Fibroblast of skin of right quadriceps (primary cell): Measurements from ENCODE around the gene ZNF573.
A peak's percentile ranks its signal among the peaks of the same experiment; 100 is the strongest.
"Not testable (repeated sequence)": the region's sequence is repeated elsewhere in the genome, so short reads cannot be mapped to it uniquely, and the experiment has no call there.

Source experiments
- DNase-seq: peaks from one replicate; pipeline ENCODE4 v3.0.0-alpha.2; 2013

Gene ZNF573

DNA sequence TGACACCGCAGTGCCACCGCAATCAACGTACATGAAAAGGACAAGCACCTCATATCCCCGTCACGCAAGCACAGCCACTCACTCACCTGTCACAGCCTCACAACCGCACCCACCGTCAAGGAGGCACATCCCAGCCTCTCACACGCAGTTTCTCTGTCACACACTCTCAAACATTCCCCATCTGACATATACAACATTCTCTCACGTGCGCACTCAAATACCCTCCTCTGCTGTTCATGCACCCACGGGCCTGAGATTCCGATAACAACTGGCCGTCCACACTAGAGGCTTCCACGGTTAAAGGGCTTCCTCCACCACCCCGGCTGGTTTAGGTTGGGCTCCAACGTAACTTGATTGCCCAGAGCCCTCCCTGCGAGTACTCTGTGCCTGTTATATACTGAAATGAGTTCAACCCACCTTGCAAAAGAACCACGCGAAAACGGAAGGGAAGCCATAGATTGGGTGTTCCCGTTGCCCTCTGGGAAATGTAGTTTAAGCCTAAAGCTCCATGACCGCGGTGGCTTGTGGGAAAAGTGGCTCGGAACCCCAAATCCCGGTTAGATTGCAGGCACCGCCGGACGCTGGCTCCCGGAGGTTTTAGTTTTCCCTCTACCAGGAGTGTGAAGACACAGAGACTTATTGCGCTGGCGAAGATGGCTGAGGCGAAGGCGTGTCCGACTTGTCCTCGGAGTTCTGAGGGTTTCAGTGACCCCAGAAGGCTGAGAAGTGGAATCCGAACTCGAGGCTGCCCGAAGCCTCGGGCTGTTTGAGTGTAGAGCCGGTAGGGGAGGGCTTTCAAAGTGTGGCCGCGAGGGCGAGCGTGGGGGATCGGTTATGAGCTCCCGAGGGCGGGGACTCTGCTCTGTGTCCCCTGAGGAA is at the start of gene ZNF573:
Gene ZNF573, minus strand, starts transcription at position 460 of the 879 bp plus-strand sequence. CDS start 5,857 bp downstream, outside the sequence.
- DNase-seq: peak; percentile 86

DNA sequence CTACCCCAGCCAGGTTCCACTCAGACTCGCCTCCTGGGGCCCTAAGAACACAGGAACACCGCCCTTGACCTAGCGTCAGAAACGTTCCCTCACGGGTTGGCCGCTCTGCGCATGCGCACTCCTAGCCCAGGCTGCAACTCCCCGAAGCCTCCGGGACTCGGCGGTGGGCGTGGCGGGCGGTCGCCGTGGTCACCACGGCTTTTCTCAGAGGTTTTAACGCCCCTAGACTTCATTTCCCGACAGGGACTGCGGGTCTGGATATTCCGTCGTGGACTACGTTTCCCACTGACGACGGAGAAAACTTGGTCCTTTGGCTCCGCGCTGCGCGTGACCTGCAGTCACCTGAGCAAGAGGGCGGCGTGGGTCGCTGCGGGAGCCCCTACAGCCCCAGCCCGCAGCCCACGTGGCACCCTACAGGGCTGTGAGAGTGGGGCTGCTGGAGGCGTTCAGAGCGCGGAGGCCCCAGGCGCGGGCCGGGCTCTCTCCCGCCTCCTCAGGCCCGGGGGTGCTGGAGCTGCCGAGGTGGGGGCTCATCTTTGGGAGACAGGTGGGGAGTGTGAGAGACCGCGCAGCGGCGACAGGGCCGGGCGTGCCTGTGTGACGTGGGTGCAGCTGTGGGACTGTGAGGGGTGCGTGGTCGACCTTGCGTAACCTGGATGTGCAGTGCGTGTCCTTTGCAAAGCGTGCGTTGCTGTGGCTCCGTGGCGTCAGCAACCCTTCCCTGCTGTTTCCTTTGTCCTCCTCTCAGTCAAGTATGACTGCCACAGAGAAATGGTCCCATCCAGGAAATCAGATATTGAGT is 38.0 kb upstream of the ZNF573 start:
- peak; percentile 34 for DNase-seq

DNA sequence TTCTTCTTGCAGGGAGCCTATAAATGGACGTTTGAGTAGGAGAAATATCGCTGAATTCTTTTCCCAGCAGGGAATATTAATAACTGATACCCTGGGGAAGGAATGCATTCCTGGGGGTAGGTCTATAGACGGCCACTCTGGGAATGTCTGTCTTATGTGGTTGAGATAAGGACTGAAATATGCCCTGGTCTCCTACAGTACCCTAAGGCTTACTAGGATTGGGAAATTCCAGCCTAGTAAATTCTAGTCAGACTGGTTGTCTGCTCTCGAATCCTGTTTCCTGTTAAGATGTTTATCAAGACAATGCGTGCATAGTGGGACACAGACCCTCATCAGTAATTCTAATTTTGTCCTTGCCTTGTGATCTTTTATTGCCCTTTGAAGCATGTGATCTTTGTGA is 36.2 kb upstream of the ZNF573 start:
- DNase-seq: not testable (repeated sequence)

DNA sequence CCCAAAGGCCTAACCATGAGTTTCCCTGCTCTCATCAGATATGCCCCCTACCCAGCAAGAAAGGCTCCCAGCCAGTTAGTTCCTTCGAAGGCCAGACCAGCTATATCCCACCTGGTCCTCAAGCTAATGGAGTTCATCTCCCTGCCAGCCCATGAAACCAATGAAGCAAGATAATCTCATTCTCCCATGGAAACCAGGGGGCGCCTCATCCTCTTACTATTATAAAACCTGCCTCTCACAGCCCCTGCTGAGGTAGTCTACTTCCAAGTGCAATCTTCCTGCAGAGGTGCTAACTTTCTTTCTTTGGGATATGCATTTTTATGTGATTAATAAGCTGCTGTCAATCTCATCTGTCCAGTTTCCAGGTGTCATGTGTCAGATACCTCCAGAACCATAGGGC is 34.0 kb upstream of the ZNF573 start:
- DNase-seq: no peak

DNA sequence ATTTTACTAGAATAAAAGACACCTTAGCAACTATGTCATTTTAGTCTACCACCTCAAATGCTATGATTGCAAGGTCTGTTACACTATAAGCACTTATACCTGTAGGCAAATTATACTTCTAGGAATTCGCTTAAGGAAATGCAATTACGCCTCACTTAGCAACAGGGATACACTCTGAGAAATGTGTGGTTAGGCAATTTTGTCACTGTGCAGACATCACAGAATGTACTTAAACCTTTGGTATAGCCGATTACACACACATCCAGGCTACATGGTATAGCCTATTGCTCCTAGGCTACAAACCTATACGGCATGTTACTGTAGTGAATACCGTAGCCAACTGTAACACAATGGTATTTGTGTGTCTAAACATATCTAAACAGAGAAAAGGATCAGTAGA is 30.0 kb upstream of the ZNF573 start:
- no peak for DNase-seq

DNA sequence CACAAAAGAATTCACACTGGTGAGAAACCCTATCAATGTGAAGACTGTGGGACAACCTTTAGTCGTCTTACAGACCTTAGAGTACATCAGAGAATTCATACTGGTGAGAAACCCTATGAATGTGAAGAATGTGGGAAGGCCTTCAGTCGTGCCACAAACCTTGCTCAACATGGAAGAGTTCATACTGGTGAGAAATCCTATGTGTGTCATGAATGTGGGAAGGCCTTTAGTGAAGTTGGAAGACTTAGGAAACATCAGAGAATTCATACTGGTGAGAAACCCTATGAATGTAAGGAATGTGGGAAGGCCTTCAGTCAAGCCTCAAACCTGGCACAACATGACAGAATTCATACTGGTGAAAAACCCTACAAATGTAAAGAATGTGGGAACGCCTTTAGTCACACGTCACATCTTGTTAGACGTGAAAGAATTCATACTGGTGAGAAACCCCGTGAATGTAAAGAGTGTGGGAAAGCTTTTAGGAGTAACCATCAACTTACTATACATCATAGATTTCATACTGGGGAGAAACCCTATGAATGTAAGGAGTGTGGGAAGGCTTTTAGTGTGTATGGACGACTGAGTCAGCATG is 24.0 kb upstream of the ZNF573 start:
- DNase-seq: no peak

DNA sequence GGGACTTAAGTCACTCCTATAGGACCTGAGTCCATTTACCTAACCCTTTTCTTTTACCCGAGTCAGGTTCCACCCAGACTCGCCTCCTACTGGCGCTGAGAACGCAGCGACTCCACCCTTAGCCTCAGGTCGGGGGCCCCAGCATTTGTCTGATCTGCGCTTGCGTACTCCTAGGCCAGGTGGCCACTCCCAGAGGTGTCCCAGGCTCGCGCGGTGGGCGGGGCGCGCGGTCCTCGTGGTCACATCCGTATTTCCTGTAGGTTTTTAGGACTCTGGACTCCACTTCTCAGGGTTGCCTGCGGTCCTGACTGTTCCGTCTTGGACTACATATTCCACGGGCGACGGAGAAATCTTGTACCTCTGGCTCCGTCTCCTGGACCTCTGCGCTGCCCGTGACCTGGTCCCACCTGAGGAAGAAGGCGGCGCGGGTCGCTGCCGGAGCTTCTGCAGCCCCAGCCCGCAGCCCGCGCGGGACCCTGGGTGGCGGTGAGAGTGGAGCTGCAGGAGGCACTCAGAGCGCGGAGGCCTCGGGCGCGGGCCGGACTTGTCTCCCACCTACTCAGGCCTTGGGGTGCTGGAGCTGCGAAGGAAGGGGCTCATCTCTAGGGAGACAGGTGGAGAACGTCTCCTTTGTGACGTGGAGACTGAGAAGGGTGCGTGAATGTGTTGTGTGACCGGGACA is 11.0 kb upstream of the ZNF573 start:
- DNase-seq: no peak

DNA sequence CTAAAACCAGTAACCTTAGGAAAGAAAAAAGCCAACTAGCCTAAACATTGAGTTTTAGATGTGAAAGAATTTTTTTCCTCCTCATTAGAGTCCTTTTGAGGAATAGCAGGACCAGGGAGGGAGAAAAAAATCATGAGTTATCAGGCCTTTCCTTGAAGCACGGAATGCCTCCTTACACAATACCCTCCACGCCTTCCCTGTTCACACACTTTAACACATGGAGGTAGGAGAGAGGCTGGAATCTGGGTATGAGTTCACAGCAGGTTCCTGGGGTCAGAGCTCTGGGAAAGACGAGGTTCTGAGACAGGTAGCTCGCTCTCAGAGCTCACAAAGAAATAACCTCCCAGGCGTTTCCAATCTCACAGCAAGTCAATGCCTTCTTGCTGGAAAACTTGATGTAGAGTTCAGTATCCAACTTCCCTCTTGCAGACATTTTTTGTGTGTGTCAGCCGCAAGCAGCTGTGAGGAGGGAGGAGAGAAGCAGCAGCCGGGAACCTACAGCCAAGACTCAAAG is 716 bp downstream of the ZNF573 start:
- DNase-seq: no peak

DNA sequence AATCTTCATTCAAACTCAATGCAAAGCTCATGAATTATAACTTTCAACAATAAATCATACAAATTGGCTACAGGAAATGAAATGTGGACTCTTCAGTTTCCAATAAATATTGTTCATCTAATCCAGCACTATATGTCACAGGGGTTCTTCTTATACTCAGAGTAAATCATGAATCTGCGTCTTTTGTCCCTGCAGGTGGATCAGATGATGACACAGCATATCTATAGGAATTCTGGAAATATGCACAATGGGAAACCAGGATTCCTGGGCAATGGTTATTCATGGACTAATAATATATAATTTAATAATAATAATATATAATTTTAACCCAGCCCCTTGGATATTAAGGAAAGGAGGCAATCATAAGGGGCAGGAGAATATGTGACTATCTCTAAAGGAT is 8.4 kb downstream of the ZNF573 start:
- no peak for DNase-seq

DNA sequence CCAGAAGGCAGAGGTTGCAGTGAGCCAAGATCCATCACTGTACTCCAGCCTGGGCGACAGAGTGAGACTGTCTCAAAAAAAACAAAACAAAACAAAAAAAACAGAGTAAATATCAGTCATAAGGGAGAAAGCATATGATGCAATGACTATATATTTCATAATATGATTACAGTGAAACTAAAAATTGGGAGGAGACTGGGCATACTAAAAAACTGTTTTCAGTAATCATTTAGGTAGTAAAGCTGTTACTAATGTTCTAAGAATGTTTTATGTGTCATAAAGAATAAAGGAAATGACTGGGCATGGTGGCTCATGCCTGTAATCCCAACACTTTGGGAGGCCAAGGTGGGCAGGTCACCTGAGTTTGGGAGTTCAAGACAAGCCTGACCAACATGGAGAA is 15.9 kb downstream of the ZNF573 start:
- peak; percentile 1 for DNase-seq

DNA sequence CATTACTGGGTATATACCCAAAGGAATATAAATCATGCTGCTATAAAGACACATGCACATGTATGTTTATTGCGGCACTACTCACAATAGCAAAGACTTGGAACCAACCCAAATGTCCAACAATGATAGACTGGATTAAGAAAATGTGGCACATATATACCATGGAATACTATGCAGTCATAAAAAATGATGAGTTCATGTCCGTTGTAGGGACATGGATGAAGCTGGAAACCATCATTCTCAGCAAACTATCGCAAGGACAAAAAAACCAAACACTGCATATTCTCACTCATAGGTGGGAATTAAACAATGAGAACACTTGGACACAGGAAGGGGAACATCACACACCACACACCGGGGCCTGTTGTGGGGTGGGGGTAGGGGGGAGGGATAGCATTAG is 21.7 kb downstream of the ZNF573 start:
- DNase-seq: not testable (repeated sequence)

DNA sequence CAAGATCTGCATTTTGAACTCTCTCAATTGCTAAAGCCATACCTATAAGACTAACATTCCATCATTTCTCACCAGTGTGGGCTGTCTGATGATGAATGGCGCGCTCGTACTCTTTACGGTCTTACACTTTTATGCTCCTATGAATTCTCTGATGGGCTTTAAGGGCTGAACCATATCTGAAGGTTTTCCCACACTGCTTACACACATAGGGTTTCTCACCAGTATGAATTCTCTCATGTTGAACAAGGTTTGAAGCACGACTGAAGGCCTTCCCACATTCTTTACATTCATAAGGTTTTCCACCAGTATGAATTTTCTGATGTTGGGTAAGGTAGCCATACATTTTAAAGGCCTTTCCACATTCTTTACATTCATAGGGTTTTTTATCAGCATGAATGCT is 41.0 kb downstream of the ZNF573 start:
- no peak for DNase-seq

DNA sequence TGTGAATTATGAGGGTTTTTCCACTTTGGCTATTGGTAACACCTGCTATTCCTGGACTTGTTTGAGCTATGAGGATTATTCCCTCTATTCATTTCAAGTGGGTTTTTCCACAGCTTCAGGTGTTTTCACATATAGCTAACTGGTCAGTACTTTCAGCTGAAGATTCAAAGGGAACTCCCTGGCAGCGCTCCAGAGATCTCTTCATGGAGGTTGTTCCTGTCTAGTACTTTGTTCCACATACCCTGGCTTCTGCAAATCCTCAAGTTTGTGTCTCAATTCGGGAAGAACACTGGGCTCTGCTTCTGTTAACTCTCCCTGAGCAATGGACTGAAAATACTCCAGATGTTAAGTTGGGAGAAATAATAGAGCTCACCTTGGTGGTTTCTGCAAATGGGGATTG is 54.2 kb downstream of the ZNF573 start:
- no peak for DNase-seq

DNA sequence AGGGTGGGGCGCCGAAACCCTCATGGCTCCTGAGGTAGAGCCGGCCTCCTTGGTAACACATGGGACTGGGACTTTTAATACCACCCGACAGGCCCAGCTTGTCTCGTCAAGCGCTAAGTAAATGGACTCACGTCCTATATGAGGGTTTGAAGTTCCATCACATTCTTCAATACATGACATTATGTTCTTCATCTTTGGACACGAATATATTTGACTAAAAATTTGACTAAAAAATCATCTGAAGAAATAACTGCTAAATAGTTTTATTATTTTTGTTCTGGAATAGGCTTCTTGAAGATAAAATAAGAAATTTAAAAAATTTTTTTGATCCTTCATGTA is 59.5 kb downstream of the ZNF573 start:
- no peak for DNase-seq

DNA sequence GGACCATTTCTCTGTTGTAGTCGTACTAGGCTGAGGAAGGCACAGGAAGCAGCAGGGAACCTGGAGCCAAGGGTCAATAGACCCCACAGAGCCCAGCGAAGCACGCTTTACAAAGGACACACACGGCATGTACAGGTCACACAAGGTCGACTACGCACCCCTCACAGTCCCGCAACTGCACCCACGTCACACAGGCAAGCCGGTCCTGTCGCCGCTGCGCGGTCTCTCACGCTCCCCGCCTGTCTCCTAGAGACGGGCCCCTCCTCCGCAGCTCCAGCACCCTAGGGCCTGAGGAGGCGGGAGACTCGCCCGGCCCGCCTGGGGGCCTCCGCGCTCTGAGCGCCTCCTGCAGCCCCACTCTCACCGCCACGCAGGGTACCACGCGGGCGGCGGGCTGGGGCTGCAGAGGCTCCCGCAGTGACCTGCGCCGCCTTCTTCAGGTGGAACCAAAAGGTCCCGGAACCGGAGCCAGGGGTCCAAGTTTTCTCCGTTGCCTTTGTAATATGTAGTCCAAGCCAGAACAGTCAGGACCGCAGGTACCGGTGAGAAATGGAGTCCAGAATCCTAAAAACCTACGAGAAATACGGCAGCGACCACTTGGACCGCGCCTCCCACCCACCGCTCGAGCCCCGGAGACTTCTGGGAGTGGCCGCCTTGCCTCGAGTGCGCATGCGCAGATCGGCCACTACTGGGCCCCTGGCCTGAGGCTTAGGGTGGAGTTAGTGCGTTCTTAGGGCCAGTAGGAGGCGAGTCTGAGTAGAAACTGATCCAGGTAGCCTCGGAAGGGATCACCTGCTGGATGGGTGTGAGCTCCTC is 60.1 kb downstream of the ZNF573 start, which contains the start of gene ZNF607:
Gene ZNF607, minus strand, starts transcription at position 651 of the 816 bp plus-strand sequence. CDS start 8,143 bp downstream, outside the sequence.
- peak; percentile 88 for DNase-seq

DNA sequence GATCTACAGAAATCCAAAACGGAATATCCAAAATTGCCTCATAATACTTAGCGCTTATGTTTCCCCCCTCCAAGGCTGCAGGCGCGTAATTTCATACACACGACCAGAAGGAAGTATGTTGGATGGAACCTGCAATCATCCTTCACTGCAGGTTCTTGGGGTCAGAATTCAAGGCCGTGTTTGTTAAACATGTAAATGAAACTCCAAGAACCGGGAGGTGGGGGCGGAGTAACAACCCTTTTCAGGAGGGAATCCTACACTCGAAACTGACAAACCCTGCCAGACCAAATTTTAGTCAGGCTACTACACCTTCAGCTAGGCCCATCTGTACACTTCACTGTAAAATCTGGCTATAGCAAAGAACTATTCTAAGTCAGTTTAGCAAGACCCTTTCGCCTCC is 61.1 kb downstream of the ZNF573 start:
- no peak for DNase-seq

DNA sequence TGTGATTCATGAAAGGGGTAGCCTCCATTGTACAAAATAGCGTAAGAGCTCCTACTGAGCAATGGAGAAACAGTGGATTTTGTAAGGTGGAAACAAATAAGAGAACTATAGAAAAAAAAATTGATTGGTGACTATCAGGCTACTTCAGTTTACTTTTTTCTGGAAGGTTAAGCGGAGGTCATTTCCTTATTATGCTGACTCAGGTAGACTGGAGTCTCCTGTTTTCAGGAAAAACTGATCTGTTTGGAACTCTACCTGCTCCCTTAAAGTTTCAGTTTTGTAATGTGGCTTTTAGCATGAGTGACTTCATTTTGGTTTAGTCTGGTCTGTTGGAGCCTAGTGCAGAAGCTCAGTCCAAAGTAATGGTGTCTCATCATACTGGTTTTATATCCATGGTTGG is 63.2 kb downstream of the ZNF573 start:
- no peak for DNase-seq

DNA sequence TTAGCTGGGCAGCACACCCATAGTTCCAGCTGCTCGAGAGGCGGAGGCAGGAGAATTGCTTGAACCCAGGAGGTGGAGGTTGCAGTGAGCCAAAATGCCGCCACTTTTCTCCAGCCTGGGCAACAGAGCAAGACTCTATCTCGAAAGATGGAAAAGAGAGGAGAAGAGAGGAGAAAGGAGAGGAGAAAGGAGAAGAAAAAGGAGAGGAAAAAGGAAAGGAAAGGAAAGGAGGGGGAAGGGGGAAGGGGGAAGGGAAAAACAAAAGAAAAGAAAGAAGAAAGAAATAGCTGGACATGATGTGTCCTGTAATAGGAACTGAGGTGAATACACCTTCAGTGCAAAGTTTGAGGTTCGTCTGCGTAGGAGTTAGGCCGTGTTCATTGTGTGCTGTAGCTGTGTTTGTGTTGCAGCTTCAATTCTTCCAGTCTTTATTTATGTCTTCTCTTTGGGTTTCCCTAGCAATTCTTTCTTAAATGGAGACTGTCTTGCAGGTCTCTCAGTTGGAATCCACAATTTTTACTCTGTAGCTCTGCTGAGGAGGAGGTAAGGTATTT is 73.3 kb downstream of the ZNF573 start:
- DNase-seq: no peak

DNA sequence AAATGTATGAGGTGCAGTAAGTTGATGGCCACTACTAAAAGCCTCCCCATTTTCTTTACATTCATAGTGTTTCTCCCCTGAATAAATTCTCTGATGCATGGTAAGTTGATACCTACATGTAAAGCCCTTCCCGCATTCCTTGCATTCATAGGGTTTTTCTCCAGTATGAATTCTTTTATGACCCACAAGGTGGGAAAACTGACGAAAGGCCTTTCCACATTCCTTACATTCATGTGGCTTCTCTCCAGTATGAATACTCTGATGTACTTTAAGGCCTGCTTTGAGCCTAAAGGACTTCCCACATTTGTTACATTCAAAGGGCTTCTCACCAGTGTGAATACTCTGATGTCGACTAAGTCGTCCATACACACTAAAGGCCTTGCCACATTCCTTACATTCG is 80.3 kb downstream of the ZNF573 start:
- peak; percentile 20 for DNase-seq

DNA sequence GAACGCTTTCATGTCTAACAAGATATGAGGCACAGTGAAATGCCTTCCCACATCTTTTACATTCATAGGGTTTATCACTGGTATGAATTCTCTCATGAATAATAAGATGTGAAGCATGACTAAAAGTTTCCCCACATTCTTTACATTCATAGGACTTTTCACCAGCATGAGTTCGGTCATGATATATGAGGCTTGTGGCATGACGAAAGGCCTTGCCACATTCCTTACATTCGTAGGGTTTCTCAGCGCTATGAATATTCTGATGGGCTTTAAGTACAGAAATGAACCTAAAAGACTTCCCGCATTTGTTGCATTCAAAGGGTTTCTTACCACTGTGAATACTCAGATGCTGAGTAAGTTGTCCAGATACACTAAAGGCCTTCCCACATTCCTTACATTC is 81.2 kb downstream of the ZNF573 start:
- DNase-seq: peak; percentile 24

DNA sequence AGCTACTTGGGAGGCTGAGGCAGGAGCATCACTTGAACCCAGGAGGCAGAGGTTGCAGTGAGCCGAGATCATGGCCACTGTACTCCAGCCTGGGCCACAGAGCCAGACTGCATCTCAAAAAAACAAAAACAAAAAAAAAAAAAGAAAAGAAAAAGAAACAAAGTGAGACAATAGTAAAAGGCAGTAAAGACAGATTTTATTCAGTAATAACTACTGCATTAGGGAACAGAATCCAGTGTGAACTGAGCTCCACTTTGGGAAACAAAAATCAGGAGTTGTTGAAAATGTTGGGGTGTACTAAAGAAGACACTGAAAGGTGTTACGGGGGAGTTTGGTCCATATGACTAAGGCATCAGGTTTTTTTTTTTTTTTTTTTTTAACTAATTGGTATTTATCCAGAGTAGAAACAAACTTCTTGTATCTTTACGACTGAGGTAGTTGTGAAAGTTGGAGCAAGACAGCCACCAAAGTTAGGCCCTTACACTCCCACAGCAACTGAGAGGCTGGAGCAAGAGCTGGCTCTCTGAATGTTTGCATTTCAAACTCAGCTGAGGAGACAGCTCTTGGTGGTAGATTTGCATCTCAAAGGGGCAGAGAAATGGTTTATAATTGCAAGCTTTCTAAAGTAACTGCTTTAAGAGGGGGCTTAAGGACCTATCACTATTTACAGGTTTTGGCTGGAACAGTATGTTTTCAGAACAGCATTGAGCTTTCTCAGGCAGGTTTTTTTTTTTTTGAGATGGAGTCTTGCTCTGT is 84.1 kb downstream of the ZNF573 start:
- DNase-seq: no peak
